Neural cell (in vitro differentiated cells): ENCODE measurements around the gene MBNL2. TPM values are rescaled to one million over a fixed set of nuclear protein-coding genes. Genes with fewer than 3 reads are reported as not detected.

Experiments used
- H2AFZ ChIP-seq: fragments of 200-600, 300-800 bp; sonication (generic), shearing (Covaris generic); 2 replicates; pipeline ENCODE4 v1.6.0; 2014; ENCODE audit warnings: low read depth, mild to moderate bottlenecking, antibody characterized with exemption, low read length, moderate library complexity
- H3F3A ChIP-seq: fragments of 200-600 bp; shearing (Covaris generic); 2 replicates; pipeline ENCODE4 v1.6.1; 2016; ENCODE audit warnings: mild to moderate bottlenecking, moderate library complexity, mixed read lengths, antibody characterized with exemption, low read length; ENCODE audit not compliant: insufficient read depth, poor library complexity, severe bottlenecking
- H3K27ac ChIP-seq: fragments of 200-600, 300-800 bp; sonication (generic), shearing (Covaris generic); 2 replicates; pipeline ENCODE4 v1.5.1; 2014; ENCODE audit warnings: mild to moderate bottlenecking, low read length, moderate library complexity
- H3K27me3 ChIP-seq: fragments of 300-800, 200-600 bp; sonication (generic), shearing (Covaris generic); 2 replicates; pipeline ENCODE4 v1.6.0; 2014; ENCODE audit warnings: mild to moderate bottlenecking, low read depth, low read length, moderate library complexity; ENCODE audit not compliant: insufficient read depth
- H3K36me3 ChIP-seq: fragments of 300-800, 200-600 bp; sonication (generic), shearing (Covaris generic); 2 replicates; pipeline ENCODE4 v1.5.1; 2014; ENCODE audit warnings: mild to moderate bottlenecking, antibody characterized with exemption, low read length, moderate library complexity; ENCODE audit not compliant: insufficient read depth
- H3K4me2 ChIP-seq: fragments of 300-800, 200-600 bp; sonication (generic), shearing (Covaris generic); 2 replicates; pipeline ENCODE4 v1.6.0; 2014; ENCODE audit warnings: mild to moderate bottlenecking, low read length
- H3K4me3 ChIP-seq: fragments of 300-800, 200-600 bp; sonication (generic), shearing (Covaris generic); 2 replicates; pipeline ENCODE4 v1.5.1; 2014; ENCODE audit warnings: mild to moderate bottlenecking, low read length, moderate library complexity
- H3K79me2 ChIP-seq: fragments of 200-600 bp; shearing (Covaris generic); replicated peaks from 2 replicates; pipeline ENCODE4 v1.6.0; 2014; ENCODE audit warnings: mild to moderate bottlenecking, low read length, moderate library complexity; ENCODE audit not compliant: insufficient read depth
- H3K9ac ChIP-seq: fragments of 300-800, 200-600 bp; sonication (generic), shearing (Covaris generic); 2 replicates; pipeline ENCODE4 v1.6.1; 2016; ENCODE audit warnings: mild to moderate bottlenecking, low read length, mixed read lengths
- H3K9me2 ChIP-seq: fragments of 200-600 bp; shearing (Covaris generic); 2 replicates; pipeline ENCODE4 v1.6.1; 2016; ENCODE audit warnings: mild to moderate bottlenecking, low read length, mixed read lengths; ENCODE audit not compliant: insufficient read depth
- H3K9me3 ChIP-seq: fragments of 200-600, 300-800 bp; sonication (generic), shearing (Covaris generic); 2 replicates; pipeline ENCODE4 v1.6.1; 2016; ENCODE audit warnings: mild to moderate bottlenecking, mixed run types, low read length, moderate library complexity, mixed read lengths
- H4K20me1 ChIP-seq: fragments of 200-600 bp; shearing (Covaris generic); 2 replicates; pipeline ENCODE4 v1.6.1; 2016; ENCODE audit warnings: mild to moderate bottlenecking, mixed run types; ENCODE audit not compliant: insufficient read depth
- EP300 ChIP-seq: fragments of 450-650 bp; conservative IDR thresholded peaks from 2 replicates; pipeline ENCODE4 v1.6.1; 2014; ENCODE audit warnings: antibody characterized with exemption, mild to moderate bottlenecking, moderate library complexity; ENCODE audit not compliant: poor library complexity, severe bottlenecking
- EZH2 ChIP-seq: fragments of 200-600, 300-800 bp; shearing (Covaris generic), sonication (generic); IDR thresholded peaks from 2 replicates; pipeline ENCODE4 v1.6.1; 2014; ENCODE audit warnings: antibody characterized with exemption, low read length, borderline replicate concordance, mild to moderate bottlenecking; ENCODE audit not compliant: insufficient read depth, poor library complexity, severe bottlenecking
- MXI1 ChIP-seq: fragments of 450-650 bp; conservative IDR thresholded peaks from 2 replicates; pipeline ENCODE4 v1.6.1; 2014; ENCODE audit warnings: antibody characterized with exemption, mild to moderate bottlenecking; ENCODE audit not compliant: poor library complexity, severe bottlenecking
- POLR2AphosphoS5 ChIP-seq: IDR thresholded peaks from 2 replicates; pipeline ENCODE4 v1.6.1; 2012
- RAD21 ChIP-seq: fragments of 450-650 bp; conservative IDR thresholded peaks from 2 replicates; pipeline ENCODE4 v1.6.1; 2014; ENCODE audit warnings: antibody characterized with exemption, mild to moderate bottlenecking, moderate library complexity
- SMC3 ChIP-seq: fragments of 450-650 bp; conservative IDR thresholded peaks from 2 replicates; pipeline ENCODE4 v1.6.1; 2014; ENCODE audit warnings: antibody characterized with exemption, mild to moderate bottlenecking, moderate library complexity; ENCODE audit not compliant: poor library complexity
- TAF1 ChIP-seq: IDR thresholded peaks from 2 replicates; pipeline ENCODE4 v1.6.1; 2012; ENCODE audit warnings: low read depth
- polyA plus RNA-seq: library from polyadenylated mRNA; depleted of rRNA; stranded (reverse); fragments of >200 nt; gene quantifications from 2 replicates; pipeline ENCODE4 v1.2.3, GENCODE V29; 2014
- TF ChIP-seq, protein P1 (sequence below): IDR thresholded peaks from 2 replicates; pipeline ENCODE4 v1.6.1; 2012; ENCODE audit warnings: borderline replicate concordance
- TF ChIP-seq, protein P2 (sequence below): fragments of 450-650 bp; IDR thresholded peaks from 2 replicates; pipeline ENCODE4 v1.5.1; 2014; ENCODE audit warnings: antibody characterized with exemption, mild to moderate bottlenecking, moderate library complexity; ENCODE audit not compliant: poor library complexity, severe bottlenecking

The MBNL2 gene
- polyA plus RNA-seq, 1 donor from 2014 or later = 4.3 TPM

- H3F3A ChIP-seq = no peaks in the 10 kb centered on the region
- H3K27me3 ChIP-seq = no peaks in the 10 kb centered on the region
- H3K79me2 ChIP-seq = no peaks in the 10 kb centered on the region
- no peak overlapping the region for H2AFZ ChIP-seq
- H3K9me3 ChIP-seq = no peaks in the 10 kb centered on the region
- H3K36me3 ChIP-seq = no peaks in the 10 kb centered on the region
- no peaks in the 10 kb centered on the region for H4K20me1 ChIP-seq
- no peak overlapping the region for H3K9ac ChIP-seq
- no peak overlapping the region for H3K4me2 ChIP-seq
- H3K27ac ChIP-seq = no peak overlapping the region
- no peaks in the 10 kb centered on the region for H3K9me2 ChIP-seq
- TF ChIP-seq TAF1 = no peak
- no peak for TF ChIP-seq SMC3
- no peak for TF ChIP-seq EZH2
- TF ChIP-seq POLR2AphosphoS5 = no peak
- TF ChIP-seq RAD21 = no peak
- no peak for TF ChIP-seq MXI1
- TF ChIP-seq, protein P1, sequence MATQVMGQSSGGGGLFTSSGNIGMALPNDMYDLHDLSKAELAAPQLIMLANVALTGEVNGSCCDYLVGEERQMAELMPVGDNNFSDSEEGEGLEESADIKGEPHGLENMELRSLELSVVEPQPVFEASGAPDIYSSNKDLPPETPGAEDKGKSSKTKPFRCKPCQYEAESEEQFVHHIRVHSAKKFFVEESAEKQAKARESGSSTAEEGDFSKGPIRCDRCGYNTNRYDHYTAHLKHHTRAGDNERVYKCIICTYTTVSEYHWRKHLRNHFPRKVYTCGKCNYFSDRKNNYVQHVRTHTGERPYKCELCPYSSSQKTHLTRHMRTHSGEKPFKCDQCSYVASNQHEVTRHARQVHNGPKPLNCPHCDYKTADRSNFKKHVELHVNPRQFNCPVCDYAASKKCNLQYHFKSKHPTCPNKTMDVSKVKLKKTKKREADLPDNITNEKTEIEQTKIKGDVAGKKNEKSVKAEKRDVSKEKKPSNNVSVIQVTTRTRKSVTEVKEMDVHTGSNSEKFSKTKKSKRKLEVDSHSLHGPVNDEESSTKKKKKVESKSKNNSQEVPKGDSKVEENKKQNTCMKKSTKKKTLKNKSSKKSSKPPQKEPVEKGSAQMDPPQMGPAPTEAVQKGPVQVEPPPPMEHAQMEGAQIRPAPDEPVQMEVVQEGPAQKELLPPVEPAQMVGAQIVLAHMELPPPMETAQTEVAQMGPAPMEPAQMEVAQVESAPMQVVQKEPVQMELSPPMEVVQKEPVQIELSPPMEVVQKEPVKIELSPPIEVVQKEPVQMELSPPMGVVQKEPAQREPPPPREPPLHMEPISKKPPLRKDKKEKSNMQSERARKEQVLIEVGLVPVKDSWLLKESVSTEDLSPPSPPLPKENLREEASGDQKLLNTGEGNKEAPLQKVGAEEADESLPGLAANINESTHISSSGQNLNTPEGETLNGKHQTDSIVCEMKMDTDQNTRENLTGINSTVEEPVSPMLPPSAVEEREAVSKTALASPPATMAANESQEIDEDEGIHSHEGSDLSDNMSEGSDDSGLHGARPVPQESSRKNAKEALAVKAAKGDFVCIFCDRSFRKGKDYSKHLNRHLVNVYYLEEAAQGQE = no peak
- TF ChIP-seq EP300 = no peak
- TF ChIP-seq, protein P2, sequence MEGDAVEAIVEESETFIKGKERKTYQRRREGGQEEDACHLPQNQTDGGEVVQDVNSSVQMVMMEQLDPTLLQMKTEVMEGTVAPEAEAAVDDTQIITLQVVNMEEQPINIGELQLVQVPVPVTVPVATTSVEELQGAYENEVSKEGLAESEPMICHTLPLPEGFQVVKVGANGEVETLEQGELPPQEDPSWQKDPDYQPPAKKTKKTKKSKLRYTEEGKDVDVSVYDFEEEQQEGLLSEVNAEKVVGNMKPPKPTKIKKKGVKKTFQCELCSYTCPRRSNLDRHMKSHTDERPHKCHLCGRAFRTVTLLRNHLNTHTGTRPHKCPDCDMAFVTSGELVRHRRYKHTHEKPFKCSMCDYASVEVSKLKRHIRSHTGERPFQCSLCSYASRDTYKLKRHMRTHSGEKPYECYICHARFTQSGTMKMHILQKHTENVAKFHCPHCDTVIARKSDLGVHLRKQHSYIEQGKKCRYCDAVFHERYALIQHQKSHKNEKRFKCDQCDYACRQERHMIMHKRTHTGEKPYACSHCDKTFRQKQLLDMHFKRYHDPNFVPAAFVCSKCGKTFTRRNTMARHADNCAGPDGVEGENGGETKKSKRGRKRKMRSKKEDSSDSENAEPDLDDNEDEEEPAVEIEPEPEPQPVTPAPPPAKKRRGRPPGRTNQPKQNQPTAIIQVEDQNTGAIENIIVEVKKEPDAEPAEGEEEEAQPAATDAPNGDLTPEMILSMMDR = no peak
- H3K4me3 ChIP-seq = no peak overlapping the region
Observed at GRCh38 chr13:97317933-97318332, 95.8 kb downstream of the MBNL2 start.

DNA sequence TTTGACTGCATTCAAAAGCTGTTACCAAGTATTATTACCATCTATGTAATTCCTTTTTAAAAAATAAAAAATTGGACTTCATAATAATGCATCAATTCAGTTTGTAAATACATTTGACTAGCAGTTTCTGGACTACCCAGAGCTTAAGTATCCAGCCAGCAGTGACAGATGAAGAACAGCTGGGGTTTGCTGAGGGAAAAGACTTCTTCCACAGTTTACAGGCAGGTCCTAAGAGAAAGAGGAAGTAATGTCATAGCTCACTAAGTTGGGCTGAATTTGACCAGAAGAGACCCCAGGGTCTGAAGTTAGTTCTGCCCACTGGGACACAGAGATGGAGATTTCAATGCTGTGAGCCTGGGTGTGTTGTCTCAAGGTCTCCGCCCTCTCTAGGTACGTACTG is 96.4 kb downstream of the MBNL2 start:
- Histone ChIP-seq H3K36me3 (no peaks in the 10 kb centered on the region), H3K27ac (no peak overlapping the region)

More for the DNA sequence above, 96.4 kb downstream of the MBNL2 start:
- Histone ChIP-seq H2AFZ (no peak overlapping the region), H4K20me1 (no peaks in the 10 kb centered on the region), H3K27me3 (no peaks in the 10 kb centered on the region), H3K9me3 (no peaks in the 10 kb centered on the region), H3F3A (no peaks in the 10 kb centered on the region), H3K9ac (no peak overlapping the region), H3K79me2 (no peaks in the 10 kb centered on the region), H3K4me2 (no peak overlapping the region), H3K9me2 (no peaks in the 10 kb centered on the region), H3K4me3 (no peak overlapping the region)
- TF ChIP-seq MXI1 = no peak
- TF ChIP-seq POLR2AphosphoS5 = no peak
- TF ChIP-seq TAF1 = no peak
- TF ChIP-seq EZH2 = no peak
- TF ChIP-seq EP300 = no peak
- no peak for TF ChIP-seq SMC3
- TF ChIP-seq, protein P1 = no peak
- no peak for TF ChIP-seq RAD21
- TF ChIP-seq, protein P2 = no peak
